HepG2 (cell line): ENCODE results near the gene RAC3. TPM values are rescaled to one million over a fixed set of nuclear protein-coding genes. Genes with fewer than 3 reads are reported as not detected.

Experiments used
- ARID4A ChIP-seq: sonication (generic); formaldehyde crosslinking; IDR thresholded peaks from 2 replicates; pipeline ENCODE4 v1.5.0; 2020; ENCODE audit warnings: mild to moderate bottlenecking, missing genetic modification reagents, borderline replicate concordance
- GMEB2 ChIP-seq: IDR thresholded peaks from 2 replicates; pipeline ENCODE4 v1.6.1; 2016; ENCODE audit warnings: missing biosample characterization, missing genetic modification reagents, low read depth
- PRDM10 ChIP-seq: sonication (generic); formaldehyde crosslinking; IDR thresholded peaks from 2 replicates; pipeline ENCODE4 v1.4.0; 2020; ENCODE audit warnings: low read depth, missing genetic modification reagents
- SRSF4 ChIP-seq: fragments of 200-400 bp; formaldehyde crosslinking; IDR thresholded peaks from one replicate; pipeline ENCODE4 v1.6.1; 2018; ENCODE audit warnings: mild to moderate bottlenecking, low read depth, low read length, moderate library complexity; ENCODE audit not compliant: poor library complexity, severe bottlenecking
- TSC22D2 ChIP-seq: sonication (generic); formaldehyde crosslinking; IDR thresholded peaks from 2 replicates; pipeline ENCODE4 v1.5.1; 2020; ENCODE audit warnings: missing genetic modification reagents, mild to moderate bottlenecking, borderline replicate concordance
- ZNF12 ChIP-seq: sonication (generic); formaldehyde crosslinking; IDR thresholded peaks from 2 replicates; pipeline ENCODE4 v1.5.0; 2020; ENCODE audit warnings: missing genetic modification reagents
- ZNF333 ChIP-seq: sonication (generic); formaldehyde crosslinking; IDR thresholded peaks from 2 replicates; pipeline ENCODE4 v1.4.0; 2020; ENCODE audit warnings: mild to moderate bottlenecking, missing genetic modification reagents, borderline replicate concordance
- ZNF383 ChIP-seq: sonication (generic); formaldehyde crosslinking; IDR thresholded peaks from 2 replicates; pipeline ENCODE4 v1.4.0; 2020; ENCODE audit warnings: missing genetic modification reagents, mild to moderate bottlenecking, borderline replicate concordance
- ZNF788 ChIP-seq: sonication (generic); formaldehyde crosslinking; IDR thresholded peaks from 2 replicates; pipeline ENCODE4 v1.5.0; 2020; ENCODE audit warnings: mild to moderate bottlenecking, missing genetic modification reagents, borderline replicate concordance
- ZNF883 ChIP-seq: sonication (generic); formaldehyde crosslinking; IDR thresholded peaks from 2 replicates; pipeline ENCODE4 v1.5.1; 2020; ENCODE audit warnings: mild to moderate bottlenecking, missing genetic modification reagents; ENCODE audit errors: not compliant biosample characterization
- polyA plus RNA-seq, 8 experiments: library from polyadenylated mRNA; depleted of rRNA in 3 of 8; stranded (reverse) in 7 of 8; unstranded in 1 of 8; fragments of >200 nt; fragmentation: Illumina TruSeq in 4 of 8; extraction: Trizol in 4 of 8; gene quantifications; 2 replicates each; pipeline versions ENCODE4 v1.2.1 to v1.2.3, GENCODE V29; 2011 to 2016; ENCODE audit warnings: low read depth in 4 of 8, missing spikeins in 1 of 8, mixed read lengths in 1 of 8; ENCODE audit not compliant: insufficient read depth in 1 of 8
- total RNA-seq, 5 experiments: library from RNA; depleted of rRNA; stranded (reverse); fragments of >200 nt; fragmentation: Illumina TruSeq; extraction: Trizol; gene quantifications; 2 replicates each; pipeline ENCODE4 v1.2.3, GENCODE V29; 2016; ENCODE audit warnings: low read depth in 1 of 5
- TF ChIP-seq, protein P1 (sequence below): conservative IDR thresholded peaks from 2 replicates; pipeline ENCODE4 v1.6.1; 2018; ENCODE audit warnings: missing genetic modification reagents
- TF ChIP-seq, protein P2 (sequence below): sonication (generic); formaldehyde crosslinking; IDR thresholded peaks from 2 replicates; pipeline ENCODE4 v1.4.0; 2020; ENCODE audit warnings: missing genetic modification reagents, borderline replicate concordance
- TF ChIP-seq, protein P3 (sequence below): IDR thresholded peaks from 2 replicates; pipeline ENCODE4 v1.6.1; 2012; ENCODE audit warnings: inconsistent platforms

Gene RAC3
- total and polyA plus RNA-seq, 2 of the 13 experiments (the other 11 are each of a cell fraction or from before 2014, with no cell fraction given) = 10.5 to 21.3 TPM

DNA sequence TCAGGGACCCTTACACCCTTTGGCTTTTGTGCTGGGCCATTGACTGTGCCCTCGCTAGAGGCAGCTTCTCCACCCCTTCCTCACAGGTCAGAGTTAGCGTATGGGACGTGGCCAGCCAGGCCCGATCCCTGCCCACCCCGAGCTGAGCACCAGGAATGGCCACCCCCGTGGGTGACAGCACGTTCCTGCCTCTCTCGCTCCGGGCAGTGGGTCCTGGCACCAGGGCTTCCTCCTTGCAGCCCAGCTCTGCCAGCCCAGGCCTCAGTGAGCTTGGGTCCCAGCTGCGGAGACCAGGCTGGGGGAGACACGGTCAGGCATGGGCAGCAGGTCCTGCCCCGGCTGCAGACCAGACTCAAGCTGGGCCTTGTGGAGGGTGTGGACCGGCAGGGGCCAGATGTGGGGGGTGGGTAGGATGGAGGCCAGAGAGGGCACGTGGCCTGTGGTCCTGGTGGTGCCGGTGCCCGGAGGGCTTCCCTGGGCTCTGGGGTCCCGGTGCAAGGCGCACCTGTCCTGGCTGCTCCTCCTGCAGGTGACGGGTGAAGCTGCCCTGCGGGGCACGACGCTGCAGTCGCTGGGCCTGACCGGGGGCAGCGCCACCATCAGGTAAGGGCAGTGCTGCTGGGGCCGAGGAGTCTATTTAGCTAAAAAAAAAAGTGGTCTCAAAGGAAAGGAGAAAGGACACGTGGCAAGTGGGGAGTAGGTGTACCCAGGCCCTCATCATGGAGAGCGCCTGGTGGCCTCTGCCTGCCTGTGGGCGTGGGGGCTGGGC, 35.8 kb upstream of the RAC3 start (continued):
- TF ChIP-seq, protein P1, sequence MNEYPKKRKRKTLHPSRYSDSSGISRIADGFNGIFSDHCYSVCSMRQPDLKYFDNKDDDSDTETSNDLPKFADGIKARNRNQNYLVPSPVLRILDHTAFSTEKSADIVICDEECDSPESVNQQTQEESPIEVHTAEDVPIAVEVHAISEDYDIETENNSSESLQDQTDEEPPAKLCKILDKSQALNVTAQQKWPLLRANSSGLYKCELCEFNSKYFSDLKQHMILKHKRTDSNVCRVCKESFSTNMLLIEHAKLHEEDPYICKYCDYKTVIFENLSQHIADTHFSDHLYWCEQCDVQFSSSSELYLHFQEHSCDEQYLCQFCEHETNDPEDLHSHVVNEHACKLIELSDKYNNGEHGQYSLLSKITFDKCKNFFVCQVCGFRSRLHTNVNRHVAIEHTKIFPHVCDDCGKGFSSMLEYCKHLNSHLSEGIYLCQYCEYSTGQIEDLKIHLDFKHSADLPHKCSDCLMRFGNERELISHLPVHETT = no peak
- no peak for TF ChIP-seq ZNF12
- TF ChIP-seq ZNF788 = no peak
- TF ChIP-seq GMEB2 (CRISPR knock-in tag) = peak; percentile 26; the same call in 1 of the 2 replicates
- TF ChIP-seq ARID4A = peak; percentile 57
- TF ChIP-seq SRSF4 = no peak
- peak; percentile 94 for TF ChIP-seq ZNF883 (CRISPR knock-in tag)
- 0 out of 2 replicates have a peak, but pooled peaks have one; percentile 2 for TF ChIP-seq PRDM10
- TF ChIP-seq ZNF333 = no peak; the same call in 1 of the 2 replicates
- TF ChIP-seq, protein P2, sequence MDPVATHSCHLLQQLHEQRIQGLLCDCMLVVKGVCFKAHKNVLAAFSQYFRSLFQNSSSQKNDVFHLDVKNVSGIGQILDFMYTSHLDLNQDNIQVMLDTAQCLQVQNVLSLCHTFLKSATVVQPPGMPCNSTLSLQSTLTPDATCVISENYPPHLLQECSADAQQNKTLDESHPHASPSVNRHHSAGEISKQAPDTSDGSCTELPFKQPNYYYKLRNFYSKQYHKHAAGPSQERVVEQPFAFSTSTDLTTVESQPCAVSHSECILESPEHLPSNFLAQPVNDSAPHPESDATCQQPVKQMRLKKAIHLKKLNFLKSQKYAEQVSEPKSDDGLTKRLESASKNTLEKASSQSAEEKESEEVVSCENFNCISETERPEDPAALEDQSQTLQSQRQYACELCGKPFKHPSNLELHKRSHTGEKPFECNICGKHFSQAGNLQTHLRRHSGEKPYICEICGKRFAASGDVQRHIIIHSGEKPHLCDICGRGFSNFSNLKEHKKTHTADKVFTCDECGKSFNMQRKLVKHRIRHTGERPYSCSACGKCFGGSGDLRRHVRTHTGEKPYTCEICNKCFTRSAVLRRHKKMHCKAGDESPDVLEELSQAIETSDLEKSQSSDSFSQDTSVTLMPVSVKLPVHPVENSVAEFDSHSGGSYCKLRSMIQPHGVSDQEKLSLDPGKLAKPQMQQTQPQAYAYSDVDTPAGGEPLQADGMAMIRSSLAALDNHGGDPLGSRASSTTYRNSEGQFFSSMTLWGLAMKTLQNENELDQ (CRISPR knock-in tag) = no peak
- TF ChIP-seq ZNF383 (CRISPR knock-in tag) = no peak
- TF ChIP-seq, protein P3, sequence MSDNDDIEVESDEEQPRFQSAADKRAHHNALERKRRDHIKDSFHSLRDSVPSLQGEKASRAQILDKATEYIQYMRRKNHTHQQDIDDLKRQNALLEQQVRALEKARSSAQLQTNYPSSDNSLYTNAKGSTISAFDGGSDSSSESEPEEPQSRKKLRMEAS = no peak
- no peak for TF ChIP-seq TSC22D2 (CRISPR knock-in tag)
